ENCODE data around the gene RAD51AP1.

The RAD51AP1 gene

GRCh38 chr12:4530982-4531586, 7.6 kb upstream of the RAD51AP1 start:
- ATAC-seq (no peak), DNase-seq (no peak)
- H3K27ac Mint-ChIP-seq = peak overlapping the region in 1 of 2 donors; percentile 34
- H3K4me1 Mint-ChIP-seq = no peaks in the 10 kb centered on the region
- H3K9me3 Mint-ChIP-seq = no peaks in the 10 kb centered on the region
- no peaks in the 10 kb centered on the region for H3K27me3 Mint-ChIP-seq
- H3K4me3 Mint-ChIP-seq = no peak overlapping the region

DNA sequence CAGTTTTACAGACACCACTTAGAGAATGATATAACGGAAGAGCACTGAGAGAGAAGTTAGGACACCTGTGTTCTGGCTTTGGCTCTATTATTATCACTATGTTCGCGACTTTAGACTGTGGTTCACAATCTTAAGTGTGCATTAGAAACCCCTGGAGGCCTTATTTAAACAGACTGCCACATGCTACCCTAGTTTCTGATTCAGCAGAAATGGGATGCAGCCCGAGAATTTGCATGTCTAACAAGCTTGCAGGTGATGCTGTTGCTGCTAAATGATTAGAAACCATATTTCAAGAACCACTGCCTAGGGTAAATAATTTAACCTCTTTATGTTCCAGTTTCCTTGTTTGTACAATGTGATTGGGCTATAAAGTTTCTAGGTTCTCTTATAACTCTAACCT, 3.6 kb upstream of the RAD51AP1 start:
- no peaks in the 10 kb centered on the region for H3K27me3 Mint-ChIP-seq
- no peak overlapping the region for H3K4me3 Mint-ChIP-seq
- ATAC-seq = no peak
- DNase-seq = no peak
- H3K27ac Mint-ChIP-seq = no peak overlapping the region
- peaks cover 21% of the 10 kb centered on the region for H3K4me1 Mint-ChIP-seq
- no peaks in the 10 kb centered on the region for H3K9me3 Mint-ChIP-seq

- no peaks in the 10 kb centered on the region for H3K27me3 Mint-ChIP-seq
- H3K4me1 Mint-ChIP-seq = peaks cover 23% of the 10 kb centered on the region
- no peaks in the 10 kb centered on the region for H3K9me3 Mint-ChIP-seq
- no peak overlapping the region for H3K4me3 Mint-ChIP-seq
- DNase-seq (no peak), ATAC-seq (no peak)
- H3K27ac Mint-ChIP-seq = no peak overlapping the region
Observed at GRCh38 chr12:4535871-4536270, 2.8 kb upstream of the RAD51AP1 start.

DNA sequence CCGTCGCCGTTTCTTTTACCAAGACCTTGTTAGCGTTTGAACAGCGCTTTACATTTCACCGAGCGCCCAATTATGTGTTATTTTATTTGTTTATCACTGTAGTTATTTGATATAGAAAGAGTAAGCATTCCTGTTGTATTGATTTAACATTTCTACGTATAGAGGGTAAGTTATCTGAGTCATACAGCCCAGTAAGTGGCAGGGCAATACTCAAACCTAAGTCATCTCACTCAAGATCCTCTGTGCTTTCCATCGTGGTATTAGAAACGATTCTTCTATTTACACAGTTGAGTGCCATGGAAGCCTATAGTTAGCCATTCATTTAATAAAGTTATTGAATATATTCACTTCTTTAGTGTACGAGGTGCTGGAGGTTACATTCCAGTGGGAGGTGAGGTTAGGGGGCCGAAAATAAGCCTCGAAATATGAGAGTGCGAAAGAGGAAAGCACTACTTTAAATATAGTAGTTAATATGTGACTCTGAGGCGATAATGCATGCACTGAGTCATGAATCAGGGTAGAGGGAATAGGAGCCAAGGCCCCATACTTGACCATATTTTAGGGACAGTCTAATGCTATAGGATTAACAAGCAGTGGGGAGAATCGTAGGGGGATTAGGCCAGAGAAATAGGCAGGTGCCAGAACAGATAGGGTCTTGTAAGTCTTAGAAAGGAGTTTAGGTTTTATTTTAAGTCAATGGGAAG, 629 bp downstream of the RAD51AP1 start:
- Mint-ChIP-seq H3K27ac (peak overlapping the region; percentile 100), H3K27me3 (no peaks in the 10 kb centered on the region), H3K4me3 (peak overlapping the region; percentile 90 to 99), H3K4me1 (peaks cover 23% of the 10 kb centered on the region), H3K9me3 (no peaks in the 10 kb centered on the region)
- peak; percentile 19 for ATAC-seq
- DNase-seq = no peak

GRCh38 chr12:4540170-4540569, 1.5 kb downstream of the RAD51AP1 start:
- peak overlapping the region in 1 of 2 donors; percentile 36 for H3K27ac Mint-ChIP-seq

DNA sequence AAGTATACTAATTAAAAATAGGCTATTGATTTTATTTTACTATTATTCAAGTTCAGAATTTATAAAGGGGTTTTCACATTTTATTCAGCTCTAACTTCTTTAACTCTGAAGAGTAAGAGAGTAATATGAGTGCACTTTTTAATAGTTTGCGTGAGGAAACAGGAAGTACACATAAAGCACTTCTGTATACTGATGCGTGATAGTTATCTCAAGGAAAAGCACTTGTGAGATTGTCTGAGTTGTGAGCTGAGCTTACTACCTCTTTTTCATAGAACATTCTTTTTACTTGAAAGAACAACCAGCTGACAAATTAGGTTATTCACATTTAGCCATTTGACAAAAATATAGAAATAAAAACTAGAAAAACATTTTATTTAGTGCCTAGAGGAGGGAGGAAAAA, 1.9 kb downstream of the RAD51AP1 start:
- no peak overlapping the region for H3K4me3 Mint-ChIP-seq
- ATAC-seq (no peak), DNase-seq (no peak)
- H3K27me3 Mint-ChIP-seq = no peaks in the 10 kb centered on the region
- H3K4me1 Mint-ChIP-seq = peaks cover 23% of the 10 kb centered on the region
- H3K27ac Mint-ChIP-seq = no peak overlapping the region
- no peaks in the 10 kb centered on the region for H3K9me3 Mint-ChIP-seq

More at GRCh38 chr12:4540170-4540569, 1.5 kb downstream of the RAD51AP1 start:
- Mint-ChIP-seq H3K4me3 (peak overlapping the region; percentile 90 to 99), H3K4me1 (peaks cover 23% of the 10 kb centered on the region), H3K27me3 (no peaks in the 10 kb centered on the region), H3K9me3 (no peaks in the 10 kb centered on the region)
- DNase-seq = no peak
- no peak for ATAC-seq

DNA sequence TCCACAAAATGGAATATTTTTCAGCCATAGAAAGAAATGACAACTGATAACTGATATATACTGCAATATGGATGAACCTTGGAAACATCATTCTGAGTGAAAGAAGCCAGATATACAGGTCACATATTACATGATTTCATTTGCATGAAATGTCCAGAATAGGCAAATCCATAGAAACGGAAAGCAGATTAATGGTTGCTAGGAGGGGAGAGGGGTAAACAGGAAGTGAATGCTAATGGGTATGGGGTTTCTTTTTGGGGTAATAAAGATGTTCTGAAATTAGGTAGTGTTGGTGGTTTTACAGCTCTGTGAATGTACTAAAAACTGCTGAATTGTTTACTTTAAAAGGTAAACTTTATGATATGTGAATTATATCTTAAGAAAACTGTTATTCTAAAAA, 6.5 kb downstream of the RAD51AP1 start:
- Mint-ChIP-seq H3K4me1 (peaks cover under 1% of the 10 kb centered on the region), H3K4me3 (no peak overlapping the region), H3K27me3 (no peaks in the 10 kb centered on the region), H3K9me3 (no peaks in the 10 kb centered on the region), H3K27ac (no peak overlapping the region)
- no peak for DNase-seq
- ATAC-seq = no peak

DNA sequence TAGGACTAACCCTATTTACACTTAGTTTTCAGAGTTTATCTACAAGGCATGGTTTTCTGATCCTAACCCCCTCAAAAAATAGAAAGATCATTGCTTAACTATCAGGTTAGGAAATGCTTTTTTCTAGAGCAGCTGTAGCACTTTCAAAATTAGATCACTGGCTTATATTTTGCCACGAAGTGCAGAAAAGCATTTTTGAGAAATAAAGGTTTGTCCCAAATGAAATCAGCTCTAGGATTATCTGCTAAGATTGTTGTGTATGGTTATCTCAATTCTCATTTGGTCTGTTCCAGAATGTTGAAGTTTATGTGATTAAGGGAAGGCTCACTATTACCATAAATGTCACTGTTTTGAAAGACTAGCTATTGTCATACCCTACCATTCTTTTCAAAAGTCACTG, 13.5 kb downstream of the RAD51AP1 start:
- no peaks in the 10 kb centered on the region for H3K9me3 Mint-ChIP-seq
- H3K27me3 Mint-ChIP-seq = no peaks in the 10 kb centered on the region
- ATAC-seq (no peak), DNase-seq (no peak)
- no peak overlapping the region for H3K4me3 Mint-ChIP-seq
- H3K27ac Mint-ChIP-seq = no peak overlapping the region
- no peaks in the 10 kb centered on the region for H3K4me1 Mint-ChIP-seq

DNA sequence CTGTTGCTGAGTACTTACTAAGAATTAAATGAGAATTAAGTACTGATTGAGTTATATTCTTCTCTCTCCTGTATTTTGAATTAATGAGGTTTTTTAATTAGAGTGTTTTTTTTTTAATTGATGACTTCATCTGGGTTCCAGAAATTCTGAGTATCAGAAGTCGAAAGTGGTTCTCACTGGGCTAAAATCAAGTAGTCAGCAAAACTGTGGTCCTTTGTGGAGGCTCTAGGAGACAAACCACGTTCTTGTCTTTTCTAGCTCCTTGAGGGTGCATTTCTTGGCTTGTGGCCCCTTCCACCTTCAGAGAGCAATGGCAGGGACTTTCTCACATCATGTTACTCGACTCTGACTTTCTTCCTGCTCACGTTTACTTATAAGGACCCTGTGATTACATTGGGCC, 15.3 kb downstream of the RAD51AP1 start:
- H3K27me3 Mint-ChIP-seq = no peaks in the 10 kb centered on the region
- H3K9me3 Mint-ChIP-seq = no peaks in the 10 kb centered on the region
- ATAC-seq (no peak), DNase-seq (no peak)
- no peak overlapping the region for H3K27ac Mint-ChIP-seq
- H3K4me3 Mint-ChIP-seq = no peak overlapping the region
- H3K4me1 Mint-ChIP-seq = no peaks in the 10 kb centered on the region

- H3K27me3 Mint-ChIP-seq = no peaks in the 10 kb centered on the region
- H3K27ac Mint-ChIP-seq = no peak overlapping the region
Observed at GRCh38 chr12:4555804-4556203, 17.1 kb downstream of the RAD51AP1 start.

DNA sequence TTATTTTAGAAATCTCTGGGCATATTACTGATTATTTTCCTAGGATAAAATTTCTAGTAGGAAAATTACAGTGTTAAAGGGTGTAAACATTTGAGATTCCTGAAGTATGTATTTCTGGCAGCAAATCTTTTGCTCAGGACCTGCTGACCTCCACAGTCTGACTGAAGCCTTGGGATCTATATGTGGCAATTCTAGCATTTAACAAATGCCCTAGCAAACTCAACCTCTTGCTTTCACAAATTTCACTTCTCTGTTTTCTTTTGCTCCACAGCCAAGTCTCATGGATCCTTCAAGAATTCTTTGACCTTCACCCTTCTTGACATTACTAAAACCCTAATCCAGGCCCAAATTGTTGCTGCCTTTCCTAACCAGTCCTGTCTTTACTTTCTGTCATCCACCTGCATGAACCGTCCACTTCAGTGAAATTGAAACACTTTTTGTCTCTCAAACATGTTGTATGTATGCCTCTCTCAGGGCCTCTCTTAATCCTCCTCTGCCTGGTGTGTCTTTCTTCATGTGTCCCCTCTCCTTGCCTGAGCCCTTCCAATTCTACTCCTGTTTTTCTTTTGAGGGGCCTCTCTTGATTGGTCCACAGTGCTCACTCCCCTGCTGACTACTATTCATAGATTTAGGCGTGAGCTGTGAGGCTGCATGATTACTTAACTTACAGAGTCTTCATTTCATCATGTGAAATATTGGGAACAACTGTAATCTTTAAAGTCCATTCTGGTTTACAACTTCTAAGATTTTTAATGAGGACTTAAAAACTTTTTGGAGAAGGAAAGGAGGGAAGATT, 18.2 kb downstream of the RAD51AP1 start:
- ATAC-seq (no peak), DNase-seq (no peak)
- Mint-ChIP-seq H3K4me3 (no peak overlapping the region), H3K27ac (peak overlapping the region in 1 of 2 donors; percentile 5), H3K9me3 (no peaks in the 10 kb centered on the region), H3K4me1 (peaks cover under 1% of the 10 kb centered on the region), H3K27me3 (peaks cover 2% of the 10 kb centered on the region)

More at GRCh38 chr12:4555804-4556203, 17.1 kb downstream of the RAD51AP1 start:
- Mint-ChIP-seq H3K9me3 (no peaks in the 10 kb centered on the region), H3K4me3 (no peak overlapping the region), H3K4me1 (no peaks in the 10 kb centered on the region)
- DNase-seq (no peak), ATAC-seq (no peak)

- no peaks in the 10 kb centered on the region for H3K9me3 Mint-ChIP-seq
- no peak overlapping the region for H3K4me3 Mint-ChIP-seq
- ATAC-seq (no peak), DNase-seq (no peak)
- no peak overlapping the region for H3K27ac Mint-ChIP-seq
- H3K27me3 Mint-ChIP-seq = peaks cover 8% of the 10 kb centered on the region
- H3K4me1 Mint-ChIP-seq = peaks cover 6% of the 10 kb centered on the region
Observed at GRCh38 chr12:4557586-4557985, 18.9 kb downstream of the RAD51AP1 start.

DNA sequence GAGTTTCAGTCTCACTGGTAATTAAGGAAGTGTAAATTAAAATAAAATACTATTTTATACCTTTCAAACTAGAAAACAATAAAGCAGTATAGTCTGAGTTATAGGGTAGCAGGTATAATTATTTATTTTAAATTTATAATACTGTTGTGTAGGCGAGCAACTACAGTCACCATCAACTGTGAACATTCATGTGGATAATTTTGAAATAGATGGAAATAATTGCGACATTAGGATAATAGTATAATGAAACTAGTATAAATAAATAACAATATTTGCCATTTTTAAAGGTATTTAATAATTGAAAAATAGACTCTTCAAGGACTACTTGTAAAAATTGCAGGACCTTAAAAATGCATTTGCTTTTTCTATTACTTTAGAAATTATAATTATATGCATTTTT, 19.5 kb downstream of the RAD51AP1 start:
- H3K27me3 Mint-ChIP-seq = peaks cover 14% of the 10 kb centered on the region
- DNase-seq = no peak
- H3K4me3 Mint-ChIP-seq = no peak overlapping the region

DNA sequence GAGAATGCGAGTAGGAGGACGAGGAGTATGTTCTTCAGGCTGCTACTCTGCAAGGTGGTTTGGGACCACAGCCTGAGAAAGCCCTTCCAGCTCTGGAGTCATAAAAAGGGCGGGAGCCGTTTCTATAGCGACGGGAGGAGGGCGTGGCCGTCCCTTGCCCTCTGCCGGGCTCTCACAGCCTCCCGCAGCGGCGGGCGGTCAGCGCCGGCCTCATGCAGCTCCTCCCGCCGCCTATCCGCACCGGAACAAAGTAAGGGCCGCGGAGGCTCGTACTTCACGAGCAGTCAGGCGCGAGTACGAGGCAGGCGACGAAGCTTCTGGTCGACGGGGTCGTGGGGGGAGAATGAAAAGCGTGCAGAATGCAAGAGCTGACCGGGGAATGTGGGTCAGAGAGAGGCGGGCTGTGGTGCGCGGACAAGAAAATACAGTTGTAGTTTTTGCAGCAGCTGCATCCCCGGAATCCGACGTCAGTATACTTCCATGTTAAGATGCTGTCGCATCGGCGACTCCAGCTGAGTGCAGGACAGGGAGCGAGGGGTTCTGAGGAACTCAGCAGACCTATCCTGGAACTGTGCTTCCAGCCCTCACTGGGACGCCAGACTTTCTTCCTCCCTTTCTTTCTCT, 23.5 kb downstream of the RAD51AP1 start, which contains the start of gene DYRK4:
Gene DYRK4, plus strand, starts transcription at position 175 of the 624 bp plus-strand sequence. Its CDS starts 38 bp downstream, at position 213.
- Mint-ChIP-seq H3K9me3 (no peaks in the 10 kb centered on the region), H3K4me1 (peaks cover 11% of the 10 kb centered on the region), H3K4me3 (peak within 1 kb of the TSS in 1 of 2 donors; percentile 41), H3K27ac (no peak within 1 kb of the TSS), H3K27me3 (peaks cover 40% of the 10 kb centered on the region)
- ATAC-seq = no peak
- no peak for DNase-seq

More for the DNA sequence above, 19.5 kb downstream of the RAD51AP1 start:
- no peaks in the 10 kb centered on the region for H3K9me3 Mint-ChIP-seq
- H3K27ac Mint-ChIP-seq = no peak overlapping the region
- peaks cover 6% of the 10 kb centered on the region for H3K4me1 Mint-ChIP-seq
- no peak for ATAC-seq

DNA sequence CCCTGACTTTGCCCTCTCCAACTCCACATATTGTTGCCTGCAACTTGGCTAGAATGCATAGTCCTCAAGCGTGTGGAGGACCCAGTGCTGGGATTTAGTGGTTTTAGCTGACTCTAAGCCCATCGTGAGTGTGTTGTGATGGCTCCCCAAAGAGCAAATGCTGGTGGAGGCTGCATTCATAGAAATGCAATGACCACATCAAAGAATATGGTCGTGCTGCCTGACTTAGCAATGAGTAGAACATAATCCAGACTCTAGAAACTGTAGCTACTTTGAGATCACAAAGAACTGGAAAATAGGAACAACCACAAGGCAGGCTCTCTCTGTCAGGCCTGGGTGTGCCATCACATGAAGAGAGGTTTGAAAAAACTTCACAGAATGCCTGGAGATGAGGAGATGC, 24.6 kb downstream of the RAD51AP1 start:
- H3K4me1 Mint-ChIP-seq = peaks cover 11% of the 10 kb centered on the region
- ATAC-seq (no peak), DNase-seq (no peak)
- no peak overlapping the region for H3K27ac Mint-ChIP-seq
- no peak overlapping the region for H3K4me3 Mint-ChIP-seq
- H3K27me3 Mint-ChIP-seq = peaks cover 40% of the 10 kb centered on the region
- no peaks in the 10 kb centered on the region for H3K9me3 Mint-ChIP-seq

Measured in stimulated activated naive CD8-positive, alpha-beta T cell treated with anti-CD3 and anti-CD28 coated beads, Interleukin-15, amount 100 ng/mL, for 72 hours (primary cell).